Trophoblast cell (in vitro differentiated cells and primary cell): ENCODE measurements around the gene PTPN1.

Experiments
- DNase-seq, 2 donors: peaks; one replicate each; pipeline ENCODE4 v3.0.0-alpha.2; 2016
- H2AFZ ChIP-seq: 2 replicates; pipeline ENCODE4 v1.6.1; 2013; ENCODE audit warnings: low read length, moderate library complexity, mild to moderate bottlenecking; ENCODE audit not compliant: insufficient read depth, poor library complexity
- H2AK5ac ChIP-seq: 2 replicates; pipeline ENCODE4 v1.6.1; 2013; ENCODE audit warnings: mild to moderate bottlenecking, low read length
- H2BK120ac ChIP-seq: 2 replicates; pipeline ENCODE4 v1.6.1; 2013; ENCODE audit warnings: low read length, mild to moderate bottlenecking, moderate library complexity; ENCODE audit not compliant: insufficient read depth, poor library complexity
- H2BK12ac ChIP-seq: 2 replicates; pipeline ENCODE4 v1.6.1; 2013; ENCODE audit warnings: mild to moderate bottlenecking, low read length, moderate library complexity
- H2BK5ac ChIP-seq: 2 replicates; pipeline ENCODE4 v1.6.1; 2013; ENCODE audit warnings: low read length, low read depth, moderate library complexity, mild to moderate bottlenecking; ENCODE audit not compliant: poor library complexity
- H3K14ac ChIP-seq: 2 replicates; pipeline ENCODE4 v1.6.1; 2013; ENCODE audit warnings: mild to moderate bottlenecking, low read length
- H3K18ac ChIP-seq: 2 replicates; pipeline ENCODE4 v1.6.1; 2013; ENCODE audit warnings: mild to moderate bottlenecking, low read length
- H3K23ac ChIP-seq: 2 replicates; pipeline ENCODE4 v1.6.1; 2013; ENCODE audit warnings: low read length
- H3K27ac ChIP-seq: 2 replicates; pipeline ENCODE4 v1.5.1; 2013; ENCODE audit warnings: low read depth, mild to moderate bottlenecking, inconsistent platforms, low read length, moderate library complexity
- H3K27me3 ChIP-seq: 2 replicates; pipeline ENCODE4 v1.6.1; 2013; ENCODE audit warnings: inconsistent platforms, mild to moderate bottlenecking, low read length, moderate library complexity; ENCODE audit not compliant: insufficient read depth
- H3K36me3 ChIP-seq, 2 experiments: 1 replicate in 1 of 2; 2 replicates in 1 of 2; pipeline ENCODE4 v1.6.1; 2013; ENCODE audit warnings: low read length in 2 of 2, mild to moderate bottlenecking in 2 of 2, moderate library complexity in 1 of 2; ENCODE audit not compliant: insufficient read depth in 2 of 2, control insufficient read depth in 1 of 2
- H3K4ac ChIP-seq: 2 replicates; pipeline ENCODE4 v1.6.1; 2013; ENCODE audit warnings: low read depth, mild to moderate bottlenecking, low read length, moderate library complexity
- H3K4me1 ChIP-seq, 2 experiments: 1 replicate in 1 of 2; 2 replicates in 1 of 2; pipeline ENCODE4 v1.6.1; 2013; ENCODE audit warnings: low read length in 2 of 2, mild to moderate bottlenecking in 2 of 2, moderate library complexity in 1 of 2; ENCODE audit not compliant: insufficient read depth in 2 of 2, control insufficient read depth in 1 of 2
- H3K4me2 ChIP-seq: 2 replicates; pipeline ENCODE4 v1.6.1; 2013; ENCODE audit warnings: inconsistent platforms, mild to moderate bottlenecking, low read length, moderate library complexity
- H3K4me3 ChIP-seq: 2 replicates; pipeline ENCODE4 v1.5.1; 2013; ENCODE audit warnings: mild to moderate bottlenecking, low read depth, low read length, inconsistent platforms
- H3K79me1 ChIP-seq: one replicate; pipeline ENCODE4 v1.6.1; 2013; ENCODE audit warnings: low read length
- H3K79me2 ChIP-seq: 2 replicates; pipeline ENCODE4 v1.6.1; 2013; ENCODE audit warnings: low read length, mild to moderate bottlenecking; ENCODE audit not compliant: control insufficient read depth, insufficient read depth, poor library complexity
- H3K9ac ChIP-seq: 2 replicates; pipeline ENCODE4 v1.6.1; 2013; ENCODE audit warnings: mild to moderate bottlenecking, low read length
- H3K9me3 ChIP-seq: 2 replicates; pipeline ENCODE4 v1.6.1; 2013; ENCODE audit warnings: low read depth, mild to moderate bottlenecking, control low read depth, inconsistent platforms, low read length; ENCODE audit not compliant: insufficient read depth
- H4K12ac ChIP-seq: 2 replicates; pipeline ENCODE4 v1.6.1; 2013; ENCODE audit warnings: low read depth, mild to moderate bottlenecking, low read length, moderate library complexity
- H4K8ac ChIP-seq: 2 replicates; pipeline ENCODE4 v1.6.1; 2013; ENCODE audit warnings: low read depth, mild to moderate bottlenecking, low read length, moderate library complexity
- H4K91ac ChIP-seq: one replicate; pipeline ENCODE4 v1.6.1; 2013; ENCODE audit warnings: low read depth, mild to moderate bottlenecking, low read length, moderate library complexity
- WGBS: extraction: QIAGEN DNeasy Blood & Tissue Kit; methylation state at CpG from one replicate; pipeline ENCODE4 v1.1.7; 2013; ENCODE audit warnings: missing lambda C conversion rate; ENCODE audit not compliant: insufficient read length, insufficient coverage; ENCODE audit errors: extremely low coverage; 5-methylcytosine and 5-hydroxymethylcytosine counted together

Gene PTPN1

DNA sequence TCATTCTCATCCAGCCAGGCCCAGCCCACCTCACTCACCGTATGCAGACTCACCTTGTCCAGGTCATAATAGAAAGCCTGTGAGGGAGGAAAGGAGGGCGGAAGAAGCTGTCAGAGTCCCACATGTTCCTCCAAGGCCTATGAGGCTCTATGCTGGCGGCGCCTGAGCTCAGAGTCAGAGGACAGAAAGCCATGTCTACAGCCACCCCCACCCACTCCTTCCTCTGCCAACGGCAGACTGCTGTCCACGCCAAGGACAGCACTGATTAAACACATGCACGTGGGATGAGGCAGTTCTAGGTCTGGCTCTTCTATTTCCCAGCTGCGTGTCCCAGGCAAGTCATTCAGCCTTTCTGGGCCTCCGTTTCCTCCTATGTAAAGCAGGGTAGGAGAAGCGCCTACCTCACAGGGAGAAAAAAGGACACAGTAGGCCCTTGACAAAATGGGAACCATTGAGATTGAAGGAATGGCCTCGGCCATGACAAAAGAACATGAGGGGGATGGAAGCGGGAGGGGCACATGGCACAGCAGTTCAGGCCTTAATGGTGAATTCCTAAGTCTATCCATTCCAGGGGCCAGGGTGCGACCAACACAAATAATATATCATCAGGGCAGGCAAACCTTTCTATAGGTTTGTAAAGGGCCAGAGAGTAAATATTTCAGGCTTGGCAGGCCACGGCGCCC, 101.1 kb downstream of the PTPN1 start:
- H2BK120ac ChIP-seq: no peak overlapping the region

DNA sequence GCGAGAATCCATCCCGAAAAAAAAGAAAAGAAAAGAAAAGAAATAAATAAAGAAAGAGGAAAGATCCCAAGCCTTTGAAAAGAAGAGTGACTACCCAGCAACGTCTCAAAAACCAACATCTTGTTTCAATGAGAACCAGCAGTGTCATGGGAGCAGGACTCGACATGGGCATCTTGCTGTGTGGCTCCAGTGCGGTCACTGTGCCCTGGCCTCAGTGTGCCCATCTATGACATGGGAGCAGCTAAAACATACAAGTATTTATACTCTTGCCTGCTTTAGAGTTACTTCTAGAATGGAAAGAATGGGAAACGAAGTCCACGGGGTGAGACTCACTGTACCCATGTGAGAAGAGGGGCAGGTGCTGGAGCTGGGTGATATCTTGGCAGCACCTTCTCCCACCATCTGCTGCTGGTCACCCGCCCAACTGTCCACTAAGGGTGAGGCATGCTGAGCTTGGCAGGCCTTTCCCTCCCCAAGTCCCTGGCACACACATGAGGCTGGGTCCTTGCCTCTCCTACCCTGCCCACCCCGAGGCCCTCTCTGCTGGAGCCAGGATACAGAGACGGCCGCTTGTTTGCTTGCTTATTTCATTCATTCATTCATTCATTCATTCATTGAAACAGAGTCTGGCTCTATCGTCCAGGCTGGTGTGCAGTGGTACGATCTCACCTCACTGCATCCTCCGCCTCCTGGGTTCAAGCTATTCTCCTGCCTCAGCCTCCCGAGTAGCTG, 103.4 kb downstream of the PTPN1 start:
- H2AFZ ChIP-seq: no peak overlapping the region
- H3K18ac ChIP-seq: no peak overlapping the region
- no peak overlapping the region for H3K4me3 ChIP-seq
- no peak overlapping the region for H3K4me2 ChIP-seq
- H3K9ac ChIP-seq: no peak overlapping the region
- no peaks in the 10 kb centered on the region for H3K36me3 ChIP-seq
- H2BK120ac ChIP-seq: no peak overlapping the region
- H3K79me1 ChIP-seq: no peaks in the 10 kb centered on the region
- no peaks in the 10 kb centered on the region for H3K27me3 ChIP-seq
- peaks cover 1% of the 10 kb centered on the region for H3K9me3 ChIP-seq
- DNase-seq: no peak
- H4K8ac ChIP-seq: no peak overlapping the region
- no peak overlapping the region for H3K14ac ChIP-seq
- no peak overlapping the region for H2BK12ac ChIP-seq
- WGBS: no CpG with 5 or more reads among the region's 15 CpGs
- no peak overlapping the region for H3K4ac ChIP-seq
- no peak overlapping the region for H3K27ac ChIP-seq
- H2BK5ac ChIP-seq: no peak overlapping the region
- no peak overlapping the region for H2AK5ac ChIP-seq
- no peaks in the 10 kb centered on the region for H3K4me1 ChIP-seq
- no peaks in the 10 kb centered on the region for H3K79me2 ChIP-seq
- H4K12ac ChIP-seq: no peak overlapping the region
- no peak overlapping the region for H3K23ac ChIP-seq
- H4K91ac ChIP-seq: no peak overlapping the region

More for the DNA sequence above, 101.1 kb downstream of the PTPN1 start:
- no peak overlapping the region for H3K9ac ChIP-seq
- H4K8ac ChIP-seq: no peak overlapping the region
- no peaks in the 10 kb centered on the region for H3K27me3 ChIP-seq
- no peak overlapping the region for H3K14ac ChIP-seq
- no peak overlapping the region for H3K4ac ChIP-seq
- no peaks in the 10 kb centered on the region for H3K36me3 ChIP-seq
- no peak overlapping the region for H2BK12ac ChIP-seq
- H3K9me3 ChIP-seq: no peaks in the 10 kb centered on the region
- no peaks in the 10 kb centered on the region for H3K79me1 ChIP-seq
- H3K4me3 ChIP-seq: no peak overlapping the region
- peaks cover 1 to 2% of the 10 kb centered on the region in 2 experiments for H3K4me1 ChIP-seq
- H3K23ac ChIP-seq: no peak overlapping the region
- H2AFZ ChIP-seq: no peak overlapping the region
- no peak overlapping the region for H3K18ac ChIP-seq
- H3K79me2 ChIP-seq: no peaks in the 10 kb centered on the region
- no peak overlapping the region for H3K27ac ChIP-seq
- no peak overlapping the region for H2BK5ac ChIP-seq
- H4K91ac ChIP-seq: no peak overlapping the region
- no CpG with 5 or more reads among the region's 15 CpGs for WGBS
- DNase-seq: no peak
- H3K4me2 ChIP-seq: no peak overlapping the region
- H2AK5ac ChIP-seq: no peak overlapping the region
- H4K12ac ChIP-seq: no peak overlapping the region

DNA sequence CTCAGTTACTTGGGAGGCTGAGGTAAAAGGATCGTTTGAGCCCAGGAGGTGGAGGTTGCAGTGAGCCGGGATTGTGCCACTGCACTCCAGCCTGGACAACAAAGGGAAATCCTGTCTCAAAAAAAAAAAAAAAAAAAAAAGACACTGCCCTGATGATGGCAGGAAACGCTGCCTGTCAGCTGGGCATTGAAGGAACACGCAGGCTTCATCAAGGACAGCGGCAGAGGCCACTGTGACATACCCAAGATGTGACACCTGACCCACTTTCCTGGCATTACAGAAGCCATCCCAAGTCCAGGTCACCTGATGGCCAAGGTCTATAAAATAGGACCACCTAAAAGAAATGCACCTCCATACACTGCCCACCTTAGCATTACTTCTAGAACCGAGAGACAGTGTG, 105.2 kb downstream of the PTPN1 start:
- Histone ChIP-seq H3K18ac (no peak overlapping the region), H3K4me3 (no peak overlapping the region), H3K14ac (no peak overlapping the region), H2AFZ (no peak overlapping the region), H4K12ac (no peak overlapping the region), H3K27ac (no peak overlapping the region), H3K79me2 (no peaks in the 10 kb centered on the region), H3K4me1 (peaks cover 0 to 1% of the 10 kb centered on the region in 2 experiments), H2AK5ac (no peak overlapping the region), H3K4ac (no peak overlapping the region), H3K9ac (no peak overlapping the region), H3K36me3 (no peaks in the 10 kb centered on the region), H3K4me2 (no peak overlapping the region), H3K27me3 (no peaks in the 10 kb centered on the region), H3K23ac (no peak overlapping the region), H3K9me3 (peaks cover 1% of the 10 kb centered on the region), H2BK120ac (no peak overlapping the region), H2BK5ac (no peak overlapping the region), H4K91ac (no peak overlapping the region), H4K8ac (no peak overlapping the region), H2BK12ac (no peak overlapping the region), H3K79me1 (no peaks in the 10 kb centered on the region)
- no CpG with 5 or more reads among the region's 6 CpGs for WGBS
- no peak for DNase-seq

DNA sequence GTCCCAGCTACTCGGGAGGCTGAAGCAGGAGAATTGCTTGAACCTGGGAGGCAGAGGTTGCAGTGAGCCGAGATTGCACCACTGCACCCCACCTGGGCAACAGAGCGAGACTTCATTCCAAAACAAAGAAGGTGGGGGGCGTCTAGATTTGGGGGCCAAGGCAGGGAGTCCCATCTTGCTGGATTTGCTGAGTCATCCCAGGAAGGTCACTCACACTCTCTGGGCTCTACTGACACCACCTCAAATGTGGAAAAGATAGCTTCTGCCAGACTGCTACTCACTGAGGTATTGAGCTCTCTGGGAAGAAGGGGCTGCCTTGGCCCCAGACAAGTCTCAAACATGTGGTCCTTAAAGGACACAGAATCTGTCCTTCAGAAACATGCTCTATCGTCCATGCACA, 106.8 kb downstream of the PTPN1 start:
- H2BK12ac ChIP-seq: no peak overlapping the region
- no peak overlapping the region for H2AK5ac ChIP-seq
- H3K9ac ChIP-seq: no peak overlapping the region
- no CpG with 5 or more reads among the region's 5 CpGs for WGBS
- H4K8ac ChIP-seq: no peak overlapping the region
- peaks cover 9% of the 10 kb centered on the region for H3K9me3 ChIP-seq
- DNase-seq: no peak
- H3K4me3 ChIP-seq: no peak overlapping the region
- no peak overlapping the region for H3K27ac ChIP-seq
- H3K36me3 ChIP-seq: no peaks in the 10 kb centered on the region
- H2BK120ac ChIP-seq: no peak overlapping the region
- H3K4ac ChIP-seq: no peak overlapping the region
- no peak overlapping the region for H3K18ac ChIP-seq
- H3K27me3 ChIP-seq: no peaks in the 10 kb centered on the region
- H3K4me1 ChIP-seq: peaks cover 0 to 1% of the 10 kb centered on the region in 2 experiments
- no peak overlapping the region for H3K14ac ChIP-seq
- H3K4me2 ChIP-seq: no peak overlapping the region
- H2AFZ ChIP-seq: no peak overlapping the region
- H3K79me1 ChIP-seq: no peaks in the 10 kb centered on the region
- H2BK5ac ChIP-seq: no peak overlapping the region
- no peak overlapping the region for H4K12ac ChIP-seq
- no peak overlapping the region for H3K23ac ChIP-seq
- H3K79me2 ChIP-seq: no peaks in the 10 kb centered on the region
- no peak overlapping the region for H4K91ac ChIP-seq
